HL-60/S4 treated with retinoic acid at 250 ng/mL for 4 days and 3 days (cell line): ENCODE data around the gene STIP1.

Experiments
- in situ Hi-C: fragments of 300-500 bp; cut with MboI; formaldehyde crosslinking; loops from 2 replicates; pipeline ENCODE4 v1.7.0; 2022; ENCODE audit warnings: low sequenced_read_pairs

STIP1 gene

DNA sequence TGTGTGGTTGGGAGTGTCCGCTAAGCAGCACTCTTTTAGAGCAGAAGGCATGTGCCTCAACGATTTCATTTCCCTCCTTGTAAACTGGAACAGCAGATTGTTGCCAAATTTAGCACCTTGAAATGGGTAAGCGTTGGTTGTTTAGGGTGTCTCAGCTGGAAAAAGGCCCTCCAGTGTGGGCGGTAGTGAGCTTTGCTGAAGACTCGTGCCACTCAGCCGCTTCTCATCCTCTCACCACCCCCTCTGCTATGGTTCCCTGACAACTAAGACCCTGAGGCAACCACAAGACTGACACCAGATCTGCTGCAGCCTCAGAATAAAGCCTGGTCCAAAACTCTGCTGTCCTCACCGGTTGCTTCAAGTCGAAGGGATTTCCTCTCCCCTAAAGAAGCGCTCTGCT is 10.7 kb downstream of the STIP1 start:
- in situ Hi-C loops: no loop called here

DNA sequence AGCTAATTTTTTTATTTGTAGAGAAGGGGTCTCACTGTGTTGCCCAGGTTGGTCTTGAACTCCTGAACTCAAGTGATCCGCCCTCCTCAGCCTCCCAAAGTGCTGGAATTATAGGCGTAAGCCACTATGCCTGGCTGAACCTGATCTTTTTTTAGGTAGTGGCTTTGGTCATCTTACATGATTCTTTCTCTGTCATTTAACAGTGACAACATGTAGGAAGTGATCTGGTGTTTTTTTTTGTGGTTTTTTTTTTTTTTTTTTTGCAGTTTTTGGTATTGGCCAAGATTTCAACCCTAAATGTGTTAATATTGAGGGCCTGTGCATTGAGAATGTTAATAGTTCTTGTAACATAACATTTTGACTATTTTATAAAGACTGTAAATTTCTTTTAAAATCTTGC is 12.5 kb downstream of the STIP1 start:
- in situ Hi-C loops: no loop called here

DNA sequence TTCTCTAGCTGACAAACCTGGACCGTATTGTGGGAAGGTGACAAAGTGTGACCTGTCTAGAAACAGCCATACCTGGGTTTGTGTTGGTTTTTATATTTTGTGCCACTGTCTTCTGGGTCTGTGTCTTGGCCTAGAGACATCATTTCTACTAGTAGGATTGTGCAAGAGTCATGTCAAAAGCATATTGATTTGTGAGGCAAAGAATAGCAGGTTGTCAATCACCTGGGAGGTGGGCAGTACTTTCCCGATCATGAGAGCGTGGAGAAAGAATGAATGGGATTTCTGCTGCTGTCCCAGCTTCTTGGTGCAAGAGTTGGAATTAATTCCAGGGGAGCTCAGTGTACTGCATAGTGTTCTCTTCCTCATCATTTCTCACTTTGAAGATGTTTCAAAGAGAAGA is 15.6 kb downstream of the STIP1 start:
- in situ Hi-C loops: no loop called here

DNA sequence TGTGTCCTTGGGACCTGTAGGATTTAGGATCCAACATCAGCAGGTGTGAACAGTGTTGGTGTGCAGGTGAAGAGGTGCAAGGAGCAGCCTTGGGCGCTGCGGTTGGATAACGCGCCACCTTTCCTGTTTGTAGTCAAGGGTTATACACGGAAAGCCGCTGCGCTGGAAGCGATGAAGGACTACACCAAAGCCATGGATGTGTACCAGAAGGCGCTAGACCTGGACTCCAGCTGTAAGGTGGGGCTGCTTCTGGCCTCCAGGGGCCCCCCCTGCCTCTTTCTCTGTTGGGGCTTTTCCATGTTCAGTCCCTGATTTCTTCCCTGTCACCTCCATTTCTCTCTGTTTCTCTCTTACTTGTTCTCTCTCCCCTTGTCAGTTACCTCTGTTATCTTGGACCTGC is 17.0 kb downstream of the STIP1 start:
- in situ Hi-C loops: no loop called here

DNA sequence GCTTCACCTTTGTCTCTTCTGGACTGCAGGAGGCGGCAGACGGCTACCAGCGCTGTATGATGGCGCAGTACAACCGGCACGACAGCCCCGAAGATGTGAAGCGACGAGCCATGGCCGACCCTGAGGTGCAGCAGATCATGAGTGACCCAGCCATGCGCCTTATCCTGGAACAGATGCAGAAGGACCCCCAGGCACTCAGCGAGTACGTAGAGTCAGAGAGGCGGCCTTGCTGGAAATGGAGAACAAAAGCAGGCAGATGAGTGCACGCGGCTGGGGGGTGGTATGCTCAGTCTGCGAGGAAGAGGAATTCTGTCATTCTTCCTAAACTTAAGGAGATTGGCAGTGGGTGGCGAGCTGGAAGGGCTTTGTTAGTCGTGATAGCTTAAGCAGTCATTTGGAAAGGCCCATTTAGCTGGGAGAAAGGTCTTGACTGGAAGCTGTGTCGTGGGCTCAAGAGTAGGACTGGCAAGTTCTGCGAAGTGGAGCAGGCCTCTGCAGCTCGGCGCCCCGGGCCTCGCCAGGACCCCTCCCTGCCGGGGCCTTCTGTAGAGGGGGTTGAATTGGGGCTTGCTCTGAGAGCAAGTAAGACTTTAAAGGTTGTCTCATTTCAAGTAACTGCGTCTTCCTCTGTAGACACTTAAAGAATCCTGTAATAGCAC is 17.6 kb downstream of the STIP1 start:
- in situ Hi-C loops: no loop called here

DNA sequence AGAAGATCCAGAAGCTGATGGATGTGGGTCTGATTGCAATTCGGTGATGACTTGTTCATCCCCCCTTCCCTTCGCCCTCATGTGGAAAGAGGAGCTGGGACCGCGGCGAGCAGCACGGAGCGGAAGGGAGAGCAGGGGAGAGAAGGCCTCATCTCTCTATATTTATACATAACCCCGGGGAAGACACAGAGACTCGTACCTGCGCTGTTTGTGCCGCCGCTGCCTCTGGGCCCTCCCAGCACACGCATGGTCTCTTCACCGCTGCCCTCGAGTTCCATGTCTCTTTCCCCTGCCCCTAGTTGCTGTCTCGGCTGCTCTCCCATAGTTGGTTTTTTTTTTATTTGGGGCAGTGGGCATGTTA is 18.1 kb downstream of the STIP1 start:
- in situ Hi-C loops: no loop called here

DNA sequence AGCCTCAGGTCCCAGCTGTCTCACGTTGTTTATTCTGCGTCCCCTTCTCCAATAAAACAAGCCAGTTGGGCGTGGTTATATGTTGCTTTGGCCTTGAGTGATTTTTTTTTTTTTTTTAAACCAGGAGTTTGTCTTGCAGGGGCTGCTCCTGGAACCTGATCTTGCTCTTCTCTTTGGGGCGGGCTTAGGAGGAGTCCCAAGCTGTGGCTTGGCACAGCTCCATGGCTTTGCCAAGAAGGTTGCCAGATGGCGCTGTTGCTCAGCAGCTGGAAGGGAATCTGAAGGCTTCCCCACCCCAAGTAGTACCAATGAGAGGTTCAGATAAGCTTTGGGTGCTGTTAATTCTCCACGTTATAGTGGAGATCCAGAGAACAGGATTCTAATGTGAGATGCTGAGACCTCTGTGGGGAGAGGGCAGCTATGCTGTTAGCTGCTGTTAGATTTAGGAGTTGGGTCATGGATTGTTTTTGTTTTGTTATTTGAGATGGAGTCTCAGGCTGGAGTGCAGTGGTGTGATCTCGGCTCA is 18.6 kb downstream of the STIP1 start:
- in situ Hi-C loops: no loop called here

DNA sequence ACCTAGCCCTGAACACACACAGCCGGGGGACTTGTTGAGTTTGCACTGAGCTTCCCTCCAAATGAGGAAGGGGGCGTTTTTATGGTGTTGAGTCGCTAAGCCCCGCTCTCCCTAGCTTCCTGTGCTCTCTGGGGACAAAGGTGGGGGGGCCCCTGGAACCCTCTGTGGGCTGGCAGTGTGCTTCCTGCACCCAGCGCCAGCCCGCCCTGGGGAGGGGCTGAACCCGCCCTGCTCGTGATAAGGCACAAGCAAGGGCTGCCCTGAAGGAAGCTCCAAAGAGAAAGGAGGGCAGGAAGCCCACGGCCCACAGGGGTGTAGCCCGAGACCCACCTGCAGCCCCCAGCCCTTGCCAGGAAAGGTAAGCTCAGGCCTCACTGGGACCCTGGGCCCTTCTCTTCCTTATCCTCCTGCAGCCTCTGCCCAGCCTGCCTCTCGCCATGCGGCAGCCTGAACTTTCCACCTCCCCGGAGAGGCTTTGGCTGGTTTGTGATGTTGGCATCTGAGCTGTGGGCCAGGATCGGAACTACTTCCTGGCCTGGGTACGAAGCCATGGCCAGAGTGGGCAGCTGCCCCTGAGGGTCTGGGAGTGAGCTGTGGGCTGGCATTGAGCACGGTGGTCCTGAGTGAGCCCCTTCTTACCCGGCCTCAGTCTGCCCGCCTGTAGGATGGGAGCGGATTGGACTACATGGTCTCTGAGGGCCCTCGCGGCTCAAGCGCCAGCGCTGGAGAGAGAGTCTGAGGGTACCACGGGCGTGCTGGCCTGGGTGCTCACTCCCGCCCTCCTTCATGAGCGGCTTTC is 20.7 kb downstream of the STIP1 start, which contains the start of gene FERMT3:
Gene FERMT3 (plus strand): TSS at position 265 of the 799 bp plus-strand sequence. CDS start 644 bp downstream, outside the sequence.
- in situ Hi-C loops: no loop called here

DNA sequence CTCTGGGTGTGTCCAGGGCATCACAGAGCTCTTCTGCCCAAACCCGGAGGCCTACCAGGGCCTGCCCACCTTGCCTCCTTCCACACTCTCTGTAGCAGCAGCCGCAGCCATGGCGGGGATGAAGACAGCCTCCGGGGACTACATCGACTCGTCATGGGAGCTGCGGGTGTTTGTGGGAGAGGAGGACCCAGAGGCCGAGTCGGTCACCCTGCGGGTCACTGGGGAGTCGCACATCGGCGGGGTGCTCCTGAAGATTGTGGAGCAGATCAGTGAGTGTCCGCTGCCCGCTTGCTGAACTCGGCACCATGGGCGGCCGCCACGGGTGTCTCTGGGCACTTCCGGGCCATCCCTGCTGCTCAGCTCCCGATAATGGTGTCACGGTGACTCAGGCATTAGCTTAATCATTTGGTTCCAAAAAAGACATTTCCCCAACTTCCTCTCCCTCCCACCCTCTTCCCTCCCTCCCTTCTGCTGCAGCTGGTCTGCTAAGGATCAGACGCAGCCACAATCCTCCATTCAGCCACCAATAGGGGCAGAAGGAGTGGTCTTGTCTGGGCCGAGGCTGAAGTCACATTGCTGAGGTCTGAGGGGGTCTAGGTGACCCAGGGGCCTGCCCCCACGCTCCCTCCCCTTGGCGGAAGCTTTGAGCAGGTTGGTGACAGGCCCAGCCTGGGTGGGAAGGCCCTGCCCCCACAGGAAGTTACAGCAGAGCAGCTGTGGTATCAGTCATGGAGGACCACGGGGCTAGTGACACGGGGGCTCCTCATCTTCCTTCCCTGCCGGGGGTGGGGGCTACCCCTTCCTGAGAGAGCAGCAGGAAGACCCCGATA is 21.5 kb downstream of the STIP1 start:
- in situ Hi-C loops: no loop called here

DNA sequence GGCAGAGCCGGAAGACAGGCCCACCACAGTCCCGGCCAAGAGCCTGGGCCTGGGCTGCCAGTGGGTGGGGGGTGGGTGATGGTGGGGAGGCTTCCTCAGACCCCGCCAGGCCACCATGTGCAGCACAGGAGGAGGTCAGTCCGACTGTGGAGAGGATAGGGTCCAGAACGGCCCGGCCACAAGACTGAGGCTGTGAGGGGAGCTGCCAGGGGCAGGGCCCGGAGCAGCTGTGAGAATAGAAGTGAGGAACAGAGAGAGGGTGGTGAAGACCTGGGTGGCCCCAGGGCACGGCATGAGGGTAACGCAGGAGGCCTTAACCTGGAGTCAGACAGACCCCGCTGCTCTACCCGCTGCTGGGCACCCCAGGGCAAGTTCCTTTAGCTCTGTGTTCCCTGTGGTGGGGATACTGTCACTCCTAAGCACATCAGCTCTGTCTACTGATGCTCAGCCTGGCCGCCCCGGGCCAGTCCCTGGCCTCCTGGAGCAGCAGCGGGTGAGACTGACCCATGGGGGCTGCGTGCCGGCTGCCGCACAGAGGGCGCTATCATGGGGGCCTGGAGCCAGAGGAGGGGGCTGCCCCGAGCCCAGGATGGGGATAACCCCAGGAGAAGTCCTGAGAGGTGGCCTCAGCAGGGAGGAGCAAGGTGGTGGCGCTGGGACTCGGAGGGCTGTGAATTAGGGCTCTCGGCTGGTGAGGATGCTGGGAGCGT is 22.3 kb downstream of the STIP1 start:
- in situ Hi-C loops: no loop called here

DNA sequence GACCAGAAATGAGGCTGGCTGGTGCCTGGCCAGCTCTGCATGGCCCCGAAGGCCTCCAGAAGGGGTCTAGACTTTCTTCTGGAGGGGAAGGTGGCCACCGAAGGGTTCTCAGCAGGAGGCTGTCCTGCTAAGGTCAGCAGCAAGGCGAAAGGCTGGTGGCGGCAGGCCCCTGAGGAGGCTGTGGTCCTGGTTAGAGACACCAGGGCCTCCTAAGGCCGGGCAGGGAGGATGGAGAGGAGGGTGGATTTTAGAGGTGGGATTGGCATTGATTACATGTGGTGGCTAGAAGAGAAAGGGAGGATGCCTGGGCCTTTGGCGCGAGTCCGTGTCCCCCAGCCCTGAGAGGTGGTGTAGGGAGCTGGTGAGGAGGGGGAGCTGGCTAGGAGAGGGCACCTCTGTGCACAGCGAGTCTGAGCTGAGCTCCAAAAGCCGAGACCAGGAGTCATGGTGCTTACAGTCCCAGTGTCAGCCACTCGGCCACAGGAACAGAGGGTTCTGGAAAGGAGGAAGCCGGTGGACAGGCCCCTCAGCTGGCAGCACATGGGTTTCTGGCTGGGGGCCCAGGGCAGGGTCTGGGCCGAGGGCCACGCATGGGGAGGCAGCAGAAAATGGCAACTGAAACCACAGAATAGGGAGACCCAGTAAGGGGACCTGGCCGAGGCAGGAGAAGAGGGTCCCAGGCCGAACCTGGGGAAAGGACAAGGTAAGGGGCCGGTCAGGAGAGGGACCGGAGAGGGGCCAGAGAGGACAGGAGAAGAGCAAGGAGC is 23.0 kb downstream of the STIP1 start:
- in situ Hi-C loops: no loop called here

DNA sequence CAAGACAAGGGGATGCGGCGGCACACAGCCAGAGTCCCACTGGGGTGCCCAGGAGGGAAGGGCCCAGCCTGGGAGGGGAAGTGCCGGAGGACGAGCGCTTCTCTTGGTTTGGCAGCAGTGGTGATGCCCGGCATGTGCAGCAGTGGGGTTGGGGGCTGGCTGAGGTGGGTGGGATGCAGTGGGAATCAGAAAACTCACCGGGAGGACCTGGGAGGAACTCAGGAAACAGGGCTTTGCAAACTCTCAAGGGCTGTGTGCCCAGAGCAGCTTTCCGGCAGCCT is 23.5 kb downstream of the STIP1 start:
- in situ Hi-C loops: no loop called here

DNA sequence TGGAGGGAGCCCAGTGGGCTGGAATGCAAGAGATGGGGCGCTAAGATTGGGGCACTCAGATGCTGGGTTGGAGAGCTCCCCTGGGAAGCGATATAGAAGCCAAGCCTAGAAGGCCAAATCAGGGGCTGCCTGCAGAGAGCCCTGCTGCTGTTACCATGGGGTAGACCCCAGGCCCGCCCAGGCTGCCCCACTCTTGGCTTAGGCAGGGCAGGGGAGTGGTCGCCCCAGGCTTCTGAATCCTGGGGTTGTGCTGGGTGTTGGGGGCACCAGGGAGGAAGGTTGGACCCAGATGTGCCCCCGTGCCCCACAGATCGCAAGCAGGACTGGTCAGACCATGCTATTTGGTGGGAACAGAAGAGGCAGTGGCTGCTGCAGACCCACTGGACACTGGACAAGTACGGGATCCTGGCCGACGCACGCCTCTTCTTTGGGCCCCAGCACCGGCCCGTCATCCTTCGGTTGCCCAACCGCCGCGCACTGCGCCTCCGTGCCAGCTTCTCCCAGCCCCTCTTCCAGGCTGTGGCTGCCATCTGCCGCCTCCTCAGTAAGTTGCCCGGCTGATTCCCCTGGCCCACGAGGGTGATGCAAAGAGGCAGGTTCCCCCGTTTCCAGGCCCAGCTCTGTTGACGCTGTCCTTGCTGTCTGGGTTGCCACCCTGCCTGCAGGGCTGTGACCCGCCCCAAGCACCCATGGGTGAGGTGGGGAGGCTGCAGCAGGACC is 24.5 kb downstream of the STIP1 start:
- in situ Hi-C loops: no loop called here

DNA sequence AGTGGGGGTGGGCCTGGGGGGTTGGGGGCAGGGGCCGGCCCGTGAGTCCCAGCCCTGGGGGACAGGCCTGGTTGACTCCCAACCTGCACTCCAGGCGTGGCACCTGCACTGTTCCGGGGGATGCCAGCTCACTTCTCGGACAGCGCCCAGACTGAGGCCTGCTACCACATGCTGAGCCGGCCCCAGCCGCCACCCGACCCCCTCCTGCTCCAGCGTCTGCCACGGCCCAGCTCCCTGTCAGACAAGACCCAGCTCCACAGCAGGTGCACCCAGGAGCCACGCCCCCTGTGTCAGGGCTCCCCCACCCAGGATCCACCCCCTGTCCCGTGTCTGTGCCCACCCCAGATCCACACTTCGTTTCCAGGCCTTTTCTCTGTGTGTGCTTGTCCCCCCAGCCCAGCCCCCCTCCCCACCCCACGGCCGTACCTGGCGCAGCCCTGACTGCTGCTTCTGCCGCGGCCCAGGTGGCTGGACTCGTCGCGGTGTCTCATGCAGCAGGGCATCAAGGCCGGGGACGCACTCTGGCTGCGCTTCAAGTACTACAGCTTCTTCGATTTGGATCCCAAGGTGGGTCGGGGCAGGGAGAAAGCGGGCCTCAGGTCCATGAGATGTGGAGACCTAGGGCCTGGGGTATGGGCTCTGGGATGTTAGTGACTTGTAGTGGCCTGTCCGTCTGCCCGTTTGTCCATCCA is 25.4 kb downstream of the STIP1 start:
- in situ Hi-C loops: no loop called here

DNA sequence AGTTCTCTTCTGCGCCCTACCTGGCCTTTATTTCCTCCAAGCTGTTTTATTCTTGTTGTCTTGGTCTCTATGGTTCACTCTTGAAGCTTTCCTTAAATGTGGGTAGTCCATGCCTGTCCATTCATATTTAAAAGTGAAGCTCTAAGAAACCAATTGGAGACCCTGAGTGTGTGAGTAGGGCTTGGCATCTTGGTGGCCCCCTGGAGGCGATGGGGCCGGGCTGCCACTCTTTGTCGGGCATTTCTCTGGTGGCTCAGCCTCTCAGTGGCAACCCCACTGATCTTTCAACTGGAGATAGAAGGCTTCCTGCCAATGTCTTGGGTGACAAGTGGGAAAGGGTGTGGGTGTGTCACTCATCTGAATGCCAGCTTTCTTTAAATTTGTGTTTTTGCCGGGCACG is 30.9 kb downstream of the STIP1 start:
- in situ Hi-C loops: no loop called here

DNA sequence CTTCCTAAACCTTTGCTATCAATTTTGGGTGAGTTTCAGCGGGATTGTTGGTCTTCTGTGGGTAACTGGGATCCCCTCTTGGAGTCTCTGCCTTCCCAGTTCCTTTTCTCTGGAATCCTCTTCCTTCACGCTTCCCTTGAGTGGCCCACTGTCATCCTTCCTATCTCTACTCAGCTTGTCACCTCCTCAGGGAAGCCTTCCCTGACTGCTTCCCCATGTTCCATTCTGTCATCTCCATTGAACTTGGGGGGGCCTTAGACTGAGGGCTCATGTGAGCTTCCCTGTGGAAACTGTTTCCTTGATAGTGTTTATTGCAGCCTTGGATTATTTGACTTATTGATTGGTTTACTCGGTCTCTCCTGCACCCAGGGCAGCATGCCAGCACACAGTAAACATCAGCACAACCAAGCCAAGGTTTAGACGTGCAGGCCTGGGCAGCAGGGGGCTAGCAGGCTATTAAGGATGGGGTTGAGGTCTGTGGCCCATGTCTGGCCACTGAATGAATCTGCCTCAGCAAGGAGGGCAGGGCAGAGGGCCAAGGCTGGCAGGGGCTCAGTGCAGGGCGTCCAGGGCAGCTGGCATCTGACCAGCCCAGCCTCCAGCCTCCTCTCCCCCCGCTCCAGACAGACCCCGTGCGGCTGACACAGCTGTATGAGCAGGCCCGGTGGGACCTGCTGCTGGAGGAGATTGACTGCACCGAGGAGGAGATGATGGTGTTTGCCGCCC is 32.8 kb downstream of the STIP1 start:
- in situ Hi-C loops: no loop called here

DNA sequence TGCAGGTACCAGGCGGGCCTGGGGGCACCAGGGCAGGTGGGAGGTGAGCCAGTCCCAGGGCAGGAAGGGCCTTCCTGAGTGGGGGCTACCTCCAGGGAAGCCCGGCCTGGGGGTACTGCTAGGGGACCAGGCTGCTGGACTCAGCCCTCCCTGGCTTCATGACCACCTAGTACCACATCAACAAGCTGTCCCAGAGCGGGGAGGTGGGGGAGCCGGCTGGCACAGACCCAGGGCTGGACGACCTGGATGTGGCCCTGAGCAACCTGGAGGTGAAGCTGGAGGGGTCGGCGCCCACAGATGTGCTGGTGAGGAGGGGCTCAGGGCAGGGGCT is 33.3 kb downstream of the STIP1 start:
- in situ Hi-C loops: no loop called here

DNA sequence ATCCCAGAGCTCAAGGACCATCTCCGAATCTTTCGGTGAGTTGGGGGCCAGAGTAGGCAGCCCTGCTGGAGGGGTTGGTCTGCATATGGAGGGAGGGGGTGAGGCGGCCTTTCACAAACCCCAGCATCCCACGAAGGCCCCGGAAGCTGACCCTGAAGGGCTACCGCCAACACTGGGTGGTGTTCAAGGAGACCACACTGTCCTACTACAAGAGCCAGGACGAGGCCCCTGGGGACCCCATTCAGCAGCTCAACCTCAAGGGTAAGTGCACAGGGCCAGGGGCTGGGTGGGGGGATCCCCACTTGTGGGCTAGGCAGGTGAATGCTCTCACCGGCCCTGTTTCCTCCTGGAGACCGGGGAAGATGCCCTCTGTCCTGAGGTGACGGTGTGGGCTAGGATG is 33.8 kb downstream of the STIP1 start:
- in situ Hi-C loops: no loop called here

DNA sequence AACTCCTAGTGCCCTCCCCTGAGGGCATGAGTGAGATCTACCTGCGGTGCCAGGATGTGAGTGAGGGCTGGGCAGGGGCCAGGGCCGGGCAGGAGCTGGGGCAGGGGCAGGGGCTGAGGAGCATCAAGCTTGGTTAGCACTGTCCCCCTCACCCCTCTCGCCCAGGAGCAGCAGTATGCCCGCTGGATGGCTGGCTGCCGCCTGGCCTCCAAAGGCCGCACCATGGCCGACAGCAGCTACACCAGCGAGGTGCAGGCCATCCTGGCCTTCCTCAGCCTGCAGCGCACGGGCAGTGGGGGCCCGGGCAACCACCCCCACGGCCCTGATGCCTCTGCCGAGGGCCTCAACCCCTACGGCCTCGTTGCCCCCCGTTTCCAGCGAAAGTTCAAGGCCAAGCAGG is 34.3 kb downstream of the STIP1 start:
- in situ Hi-C loops: no loop called here
